Measurements from ENCODE around the gene VAX1.

GRCh38 chr10:117167789-117168674, 30.0 kb upstream of the VAX1 start:
- no peak for TF ChIP-seq POLR2A (IDR thresholded peaks at IDR 0.05)
- TF ChIP-seq, protein P1, sequence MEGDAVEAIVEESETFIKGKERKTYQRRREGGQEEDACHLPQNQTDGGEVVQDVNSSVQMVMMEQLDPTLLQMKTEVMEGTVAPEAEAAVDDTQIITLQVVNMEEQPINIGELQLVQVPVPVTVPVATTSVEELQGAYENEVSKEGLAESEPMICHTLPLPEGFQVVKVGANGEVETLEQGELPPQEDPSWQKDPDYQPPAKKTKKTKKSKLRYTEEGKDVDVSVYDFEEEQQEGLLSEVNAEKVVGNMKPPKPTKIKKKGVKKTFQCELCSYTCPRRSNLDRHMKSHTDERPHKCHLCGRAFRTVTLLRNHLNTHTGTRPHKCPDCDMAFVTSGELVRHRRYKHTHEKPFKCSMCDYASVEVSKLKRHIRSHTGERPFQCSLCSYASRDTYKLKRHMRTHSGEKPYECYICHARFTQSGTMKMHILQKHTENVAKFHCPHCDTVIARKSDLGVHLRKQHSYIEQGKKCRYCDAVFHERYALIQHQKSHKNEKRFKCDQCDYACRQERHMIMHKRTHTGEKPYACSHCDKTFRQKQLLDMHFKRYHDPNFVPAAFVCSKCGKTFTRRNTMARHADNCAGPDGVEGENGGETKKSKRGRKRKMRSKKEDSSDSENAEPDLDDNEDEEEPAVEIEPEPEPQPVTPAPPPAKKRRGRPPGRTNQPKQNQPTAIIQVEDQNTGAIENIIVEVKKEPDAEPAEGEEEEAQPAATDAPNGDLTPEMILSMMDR (IDR thresholded peaks at IDR 0.05) = peak; percentile 50 to 95 (median 80)

All from thyroid gland (tissue), 4 donors.